ENCODE measurements around the gene DTNA.
"Not testable (repeated sequence)": the region's sequence is repeated elsewhere in the genome, so short reads cannot be mapped to it uniquely, and the experiment has no call there.

DTNA gene

GRCh38 chr18:34904994-34905393 is 194.9 kb downstream of the DTNA start:
- DNase-seq (ENCODE audit: low read depth in 2 of 2): no peak

- not testable (repeated sequence) for DNase-seq (ENCODE audit: low read depth in 2 of 2)
Observed at GRCh38 chr18:34906985-34907384, 196.9 kb downstream of the DTNA start.

DNA sequence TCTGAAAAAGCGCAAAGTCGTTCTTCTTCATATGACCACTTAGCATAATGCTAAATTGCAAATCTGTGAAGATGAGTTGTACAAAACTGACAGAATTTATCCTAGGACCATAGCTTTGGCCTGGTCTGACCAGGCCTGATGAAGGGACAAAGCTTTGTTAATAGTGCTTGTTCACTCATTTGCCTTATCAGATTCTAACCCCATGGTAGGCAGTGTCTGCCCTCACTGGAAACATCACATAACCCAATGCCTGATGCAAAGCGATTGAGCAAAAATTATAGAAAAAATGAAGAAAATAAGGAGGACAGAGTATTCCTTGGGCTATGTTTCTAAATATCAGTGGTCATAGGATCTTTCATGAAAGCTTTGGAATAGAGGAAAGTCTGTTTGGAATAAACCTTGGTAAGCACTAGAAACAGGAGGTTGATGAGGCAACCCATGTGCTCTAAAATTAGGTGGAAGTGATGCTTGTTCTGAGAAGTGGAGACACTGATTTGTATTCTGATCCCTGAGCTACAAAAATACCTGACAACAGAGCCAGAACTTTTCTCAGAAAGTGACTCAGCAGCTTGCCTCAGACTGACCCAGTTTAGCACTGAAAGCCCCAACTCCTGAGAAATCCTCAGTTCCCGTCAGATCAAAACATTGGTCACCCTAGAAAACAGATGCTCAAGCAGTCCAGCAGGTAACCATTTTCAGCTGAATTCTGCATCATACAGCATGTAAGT is 199.7 kb downstream of the DTNA start:
- DNase-seq (ENCODE audit: low read depth in 2 of 2): no peak

GRCh38 chr18:34911081-34911480 is 201.0 kb downstream of the DTNA start:
- no peak for DNase-seq (ENCODE audit: low read depth in 2 of 2)

DNA sequence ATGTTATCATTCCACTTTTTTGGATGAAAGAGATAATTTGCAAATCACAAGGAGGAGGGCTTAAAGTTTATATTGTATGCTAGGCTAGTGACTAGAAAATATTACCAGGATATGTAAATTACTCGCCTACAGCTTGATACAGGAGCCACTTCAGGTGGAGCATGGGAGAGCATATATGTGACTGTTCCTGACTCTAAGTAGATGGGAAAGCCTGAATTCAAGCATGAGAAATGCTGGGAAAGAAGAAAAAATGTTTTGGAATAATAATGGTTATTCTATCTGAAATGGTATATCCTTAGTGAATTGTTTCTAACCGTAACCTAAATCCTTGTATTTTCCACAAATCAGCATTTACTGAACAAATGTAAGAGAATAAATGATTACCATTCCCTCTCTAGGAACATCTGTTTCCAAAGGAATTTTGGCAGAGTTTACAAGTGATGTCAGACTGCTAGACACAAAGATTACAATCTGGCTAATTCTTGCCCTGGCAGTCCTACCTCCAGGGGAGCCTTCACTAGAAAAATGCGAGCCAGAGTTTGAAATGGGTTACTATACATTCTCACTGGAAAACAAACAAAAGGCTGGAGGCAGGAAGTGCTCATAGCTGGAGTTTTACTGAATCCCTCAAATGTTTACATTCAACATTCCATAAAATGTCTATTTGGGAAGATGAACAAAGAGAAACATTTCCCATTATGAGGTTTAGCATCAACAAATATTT is 201.7 kb downstream of the DTNA start:
- DNase-seq (ENCODE audit: low read depth in 2 of 2): no peak

DNA sequence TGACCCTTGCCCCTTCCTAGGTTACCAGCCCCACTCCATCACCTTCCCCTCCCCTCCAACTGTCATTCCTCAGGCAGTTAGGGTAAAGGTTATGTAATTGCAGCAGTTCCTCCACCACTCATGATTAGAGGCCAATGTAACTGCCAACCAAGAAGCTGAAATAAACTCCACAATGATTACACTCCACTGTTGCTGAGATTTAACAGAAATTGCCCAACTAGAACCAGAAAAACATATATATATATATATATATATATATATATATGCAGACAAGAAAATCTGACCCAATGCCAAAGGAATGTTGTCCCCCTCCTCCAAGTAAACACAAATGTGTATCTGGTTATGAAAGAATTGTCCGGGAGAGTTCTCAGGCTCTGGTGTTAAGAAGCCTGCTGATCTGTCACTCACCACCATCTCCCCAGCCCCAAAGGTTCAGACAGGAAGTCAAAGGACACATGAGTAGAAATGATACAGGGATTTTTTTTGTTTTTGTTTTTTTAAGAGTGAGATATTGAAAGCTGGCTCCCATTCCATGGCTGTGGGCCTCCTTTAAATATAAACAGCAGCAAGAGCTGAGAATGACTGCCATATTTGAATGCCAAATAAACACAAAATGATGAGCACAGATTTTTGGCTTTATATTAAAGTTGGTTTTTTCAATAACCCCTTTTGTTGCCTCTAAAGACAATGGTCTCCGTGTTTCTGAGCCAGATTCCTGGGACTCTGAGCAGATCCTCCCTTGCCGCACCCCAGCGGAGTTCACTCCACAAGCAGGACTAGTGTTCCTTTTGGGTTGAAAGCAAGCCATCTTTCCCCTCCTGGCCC is 204.0 kb downstream of the DTNA start:
- no peak for DNase-seq (ENCODE audit: low read depth in 2 of 2)

- no peak for DNase-seq (ENCODE audit: low read depth in 2 of 2)
Observed at GRCh38 chr18:34915046-34915445, 204.9 kb downstream of the DTNA start.

GRCh38 chr18:34916539-34916938 is 206.4 kb downstream of the DTNA start:
- not testable (repeated sequence) for DNase-seq (ENCODE audit: low read depth in 2 of 2)

GRCh38 chr18:34918856-34919255 is 208.8 kb downstream of the DTNA start:
- no peak for DNase-seq (ENCODE audit: low read depth in 2 of 2)

GRCh38 chr18:34921226-34921625 is 211.1 kb downstream of the DTNA start:
- no peak for DNase-seq (ENCODE audit: low read depth in 2 of 2)

DNA sequence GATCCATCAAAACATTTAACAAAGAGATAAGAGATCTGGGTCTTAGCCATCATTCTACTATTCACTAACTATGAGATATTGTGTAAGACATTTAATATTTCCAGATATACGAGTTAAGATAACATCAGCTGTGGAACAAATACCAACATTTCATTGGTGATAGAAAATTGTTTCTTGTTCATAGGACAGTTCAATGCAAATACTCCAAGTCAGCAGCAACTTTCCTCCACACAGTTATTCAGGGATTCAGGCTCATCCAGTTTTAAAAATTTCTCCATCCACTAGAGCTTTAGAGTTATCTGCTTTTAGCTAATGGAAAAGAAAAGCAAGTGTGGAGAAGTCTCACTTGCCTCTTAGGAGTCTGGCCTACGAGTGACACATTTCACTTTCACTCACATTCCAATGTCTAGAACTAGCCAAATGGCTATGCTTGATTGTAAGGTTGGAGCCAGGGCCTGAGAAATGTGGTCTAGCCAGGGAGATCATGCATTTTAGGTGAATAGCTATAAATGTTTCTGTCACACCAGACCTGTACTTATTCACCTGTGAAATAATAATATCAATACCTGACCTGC is 211.8 kb downstream of the DTNA start:
- DNase-seq (ENCODE audit: low read depth in 2 of 2): no peak

GRCh38 chr18:34922594-34922993 is 212.5 kb downstream of the DTNA start:
- not testable (repeated sequence) for DNase-seq (ENCODE audit: low read depth in 2 of 2)

DNA sequence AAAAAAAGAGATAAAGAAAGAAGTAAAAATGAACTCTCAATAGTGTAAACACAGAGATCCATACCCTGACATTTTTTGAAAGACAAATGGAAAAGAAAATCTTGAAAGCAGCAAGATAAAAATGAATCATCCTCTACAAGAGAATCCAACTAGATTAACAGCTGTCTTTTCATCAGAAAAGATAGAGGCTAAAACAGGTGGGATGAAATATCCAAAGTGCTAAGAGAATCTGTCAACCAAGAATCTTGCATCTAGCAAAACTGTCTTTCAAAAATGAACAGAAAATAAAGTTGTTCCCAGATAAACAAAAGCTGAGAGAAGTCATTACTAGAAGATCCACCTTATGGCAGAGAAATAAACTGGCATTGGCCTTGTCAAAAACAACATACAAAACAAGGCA is 213.8 kb downstream of the DTNA start:
- no peak for DNase-seq (ENCODE audit: low read depth in 2 of 2)

GRCh38 chr18:34926683-34927082 is 216.6 kb downstream of the DTNA start:
- no peak for DNase-seq (ENCODE audit: low read depth in 2 of 2)

GRCh38 chr18:34928088-34928753 is 218.1 kb downstream of the DTNA start:
- no peak for DNase-seq (ENCODE audit: low read depth in 2 of 2)

GRCh38 chr18:34928754-34929335 is 218.7 kb downstream of the DTNA start:
- no peak for DNase-seq (ENCODE audit: low read depth in 2 of 2)

DNA sequence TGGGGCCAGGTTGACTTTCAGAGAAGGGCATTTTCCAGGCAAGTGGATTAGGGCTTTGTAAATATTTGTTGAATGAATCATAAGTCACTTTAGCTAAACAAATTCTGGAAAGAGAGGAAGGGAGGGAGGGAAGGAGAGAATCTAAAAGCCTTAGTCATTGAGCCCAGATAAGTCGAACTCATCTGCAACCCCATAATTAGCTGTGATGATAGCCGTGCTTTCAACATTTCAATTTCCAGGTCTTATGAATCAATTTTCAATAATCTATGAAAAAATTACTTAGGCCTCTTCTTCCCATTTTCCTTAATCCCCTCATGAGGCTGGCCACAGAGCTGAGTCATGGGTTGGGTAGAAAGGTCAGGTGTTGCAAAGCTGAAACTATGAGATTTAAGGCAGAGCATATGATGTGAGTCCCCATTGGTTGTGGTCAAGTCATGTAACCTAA is 219.3 kb downstream of the DTNA start:
- no peak for DNase-seq (ENCODE audit: low read depth in 2 of 2)

- no peak for DNase-seq (ENCODE audit: low read depth in 2 of 2)
Observed at GRCh38 chr18:34932363-34932762, 222.3 kb downstream of the DTNA start.

DNA sequence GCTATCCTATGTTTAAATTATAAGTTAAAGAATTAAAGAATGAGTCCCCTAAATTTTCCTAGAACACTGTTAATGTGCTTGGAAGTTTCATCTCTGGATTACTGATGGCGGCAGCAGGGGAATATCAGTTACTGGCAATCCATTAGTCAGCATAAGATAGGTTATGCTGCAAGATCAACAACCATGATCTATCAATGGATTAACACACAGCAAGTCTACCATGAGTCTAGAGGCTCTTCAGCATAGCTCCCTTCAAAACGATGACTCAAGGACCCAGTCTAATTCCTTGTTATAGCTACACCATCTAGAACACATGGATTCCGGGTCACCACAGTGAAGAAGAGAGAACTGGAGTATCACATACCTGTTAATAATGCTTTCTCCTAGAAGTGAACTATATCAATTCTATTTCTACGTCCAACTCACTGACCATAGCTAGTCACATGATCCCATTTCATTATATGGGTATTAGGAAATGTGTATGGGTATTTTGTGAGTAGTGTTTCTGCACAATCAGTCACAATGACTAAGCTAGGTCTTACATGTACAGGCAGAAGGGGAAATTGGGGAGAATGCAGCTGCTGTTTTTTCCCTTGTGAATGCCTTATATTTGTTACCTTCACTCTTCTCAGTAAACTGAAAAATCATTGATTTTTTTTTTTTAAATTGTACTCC is 222.8 kb downstream of the DTNA start:
- no peak for DNase-seq (ENCODE audit: low read depth in 2 of 2)

DNA sequence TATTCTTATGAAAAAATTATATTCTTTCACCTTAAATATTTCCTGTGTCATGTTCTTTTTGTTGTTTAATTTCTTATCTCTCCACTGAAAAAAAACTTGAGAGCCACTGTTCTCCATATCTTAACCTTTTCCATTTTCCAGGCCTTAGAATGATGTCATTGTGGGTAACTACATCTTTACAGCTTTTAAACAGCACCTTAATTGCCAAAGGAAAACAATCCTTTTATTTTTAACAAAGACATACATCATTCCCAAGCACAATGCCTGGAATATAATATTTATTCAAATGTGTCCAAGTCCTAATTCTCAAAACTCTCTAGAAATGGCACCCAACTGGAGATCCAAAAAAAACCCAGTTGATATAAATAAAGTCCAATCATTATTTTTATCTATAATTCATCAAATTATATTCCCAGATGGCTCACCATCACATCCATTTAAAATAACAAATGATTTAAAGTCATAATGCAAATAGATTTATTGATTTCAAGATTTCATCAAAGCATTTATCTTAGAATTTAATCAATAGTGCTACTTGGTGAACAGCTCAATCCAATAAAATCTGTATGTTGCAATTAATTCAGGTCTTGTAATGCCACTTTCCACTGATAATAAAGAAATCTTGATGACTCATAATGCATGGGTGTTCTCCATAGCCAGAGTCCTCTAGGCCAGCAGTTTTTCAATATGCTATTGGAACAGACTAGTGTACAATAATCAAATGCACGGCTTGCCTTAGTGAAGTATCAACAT is 224.0 kb downstream of the DTNA start:
- DNase-seq (ENCODE audit: low read depth in 2 of 2): no peak
